HS-27A (cell line): ENCODE results near the gene SLC39A11.

ENCODE experiments used
- DNase-seq: peaks from one replicate; pipeline ENCODE4 v3.0.0-alpha.2; 2012; ENCODE audit warnings: low read depth, missing footprints

SLC39A11 gene

DNA sequence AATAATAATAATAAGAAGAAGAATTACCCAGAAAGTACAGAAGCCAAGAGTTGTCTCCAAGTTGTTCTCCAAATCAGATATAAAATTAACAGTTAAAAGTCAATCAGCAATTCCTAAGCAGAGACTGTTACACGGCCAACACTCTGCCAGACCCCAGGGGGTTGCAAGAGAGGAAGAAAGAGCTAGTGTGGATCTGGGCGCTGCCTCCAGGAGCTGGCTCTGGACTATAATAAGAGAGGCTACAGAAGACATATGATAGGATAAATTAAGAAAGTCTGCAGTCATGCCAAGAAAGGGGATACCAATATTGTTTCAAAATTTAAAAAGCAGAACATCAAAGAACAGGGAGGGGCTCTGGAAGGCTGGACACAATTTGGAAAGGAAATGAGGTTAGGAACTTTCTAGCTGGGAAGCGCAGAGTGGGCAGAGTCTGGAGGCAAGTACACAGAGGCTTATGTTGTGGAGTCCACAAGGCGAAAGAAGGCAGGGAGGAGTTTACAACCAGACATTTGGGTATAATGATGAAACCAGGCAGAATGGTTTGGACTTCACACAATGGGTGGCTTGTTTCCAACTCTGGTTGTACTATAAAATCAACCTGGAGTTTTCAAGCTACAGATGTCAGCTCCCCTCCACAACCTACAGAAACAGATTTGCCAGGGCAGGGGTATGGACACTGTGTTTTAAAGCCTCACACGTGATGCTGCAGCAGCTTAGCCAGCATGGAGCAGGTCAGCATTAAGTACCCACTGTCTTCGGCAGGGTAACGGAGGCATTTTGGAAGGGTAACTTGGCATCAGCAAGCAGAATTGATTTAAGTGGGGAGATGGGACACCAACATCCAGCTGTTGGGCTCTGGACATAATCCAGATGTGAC lies 49.4 kb downstream of the SLC39A11 start:
- no peak for DNase-seq

DNA sequence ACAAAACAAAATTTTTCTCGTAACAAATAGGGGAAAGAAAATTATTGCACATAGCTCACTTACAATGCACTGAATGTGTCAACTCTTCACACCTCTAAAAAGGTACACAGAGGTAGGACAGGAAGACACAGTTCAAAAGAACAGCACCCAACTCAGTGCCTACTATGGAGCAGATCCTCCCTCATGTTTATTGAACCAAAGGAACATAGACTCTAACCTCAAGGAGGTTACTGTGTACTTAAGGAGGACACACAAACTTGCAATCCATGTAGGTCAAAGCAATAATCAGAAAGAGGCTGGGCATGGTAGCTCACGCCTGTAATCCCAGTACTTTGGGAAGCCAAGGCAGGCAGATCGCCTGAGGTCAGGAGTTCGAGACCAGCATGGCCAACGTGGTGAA lies 50.3 kb downstream of the SLC39A11 start:
- no peak for DNase-seq

DNA sequence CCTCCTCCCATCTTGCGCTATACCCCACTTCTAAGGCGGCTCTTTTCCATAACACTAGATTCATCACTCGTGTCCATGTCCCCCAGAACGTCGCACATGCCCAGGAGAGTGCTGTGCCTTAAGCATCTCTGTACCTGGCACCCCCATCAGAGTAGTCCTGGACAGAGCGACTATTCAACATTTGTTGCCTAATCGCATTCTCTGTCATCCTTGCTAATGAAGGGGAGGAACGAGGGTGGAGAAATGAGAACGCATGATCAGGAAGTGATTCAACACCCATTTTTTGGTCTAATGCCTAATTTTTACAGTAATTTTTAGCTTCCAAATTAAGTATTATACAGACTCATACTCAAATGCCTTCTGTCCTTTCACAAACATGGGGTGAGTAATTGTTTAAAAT lies 53.2 kb downstream of the SLC39A11 start:
- DNase-seq: no peak

DNA sequence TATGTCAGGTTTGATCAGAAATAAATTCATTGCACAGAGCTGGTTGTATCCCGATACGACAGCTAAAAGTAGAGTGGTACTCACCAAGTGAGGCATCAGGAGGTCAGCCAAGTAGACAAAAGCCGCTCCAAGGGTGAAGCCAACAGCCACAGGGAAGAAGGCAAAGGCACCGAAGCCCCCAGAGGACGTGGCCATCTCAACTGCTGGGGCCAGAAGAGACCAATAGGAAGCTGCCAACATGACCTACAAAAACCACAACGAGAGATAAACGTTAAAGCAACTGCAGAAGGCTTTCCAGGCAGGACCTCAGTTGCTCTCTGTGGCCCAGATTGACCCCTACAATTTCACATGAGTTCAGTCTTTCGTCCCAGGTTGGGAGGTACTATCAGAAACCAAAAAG lies 61.0 kb downstream of the SLC39A11 start:
- DNase-seq: no peak

DNA sequence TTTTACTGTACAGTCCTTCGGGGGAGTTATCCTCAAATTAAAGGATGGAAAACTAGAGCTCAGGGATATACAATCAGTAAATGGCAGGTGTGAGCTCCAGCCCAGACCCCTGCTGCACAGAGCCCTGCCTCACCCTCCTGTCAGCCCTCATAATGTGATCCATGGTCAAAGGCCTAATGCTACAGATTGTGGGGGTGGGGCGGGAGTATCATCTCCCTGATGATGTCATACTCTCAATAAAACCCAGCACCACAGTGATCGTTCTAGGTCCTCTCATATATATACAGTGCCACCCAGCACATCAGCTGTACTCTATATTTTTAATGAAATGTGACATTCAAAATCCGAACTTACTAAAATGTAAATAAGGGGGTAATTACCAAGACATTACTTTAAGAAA lies 61.5 kb downstream of the SLC39A11 start:
- no peak for DNase-seq

DNA sequence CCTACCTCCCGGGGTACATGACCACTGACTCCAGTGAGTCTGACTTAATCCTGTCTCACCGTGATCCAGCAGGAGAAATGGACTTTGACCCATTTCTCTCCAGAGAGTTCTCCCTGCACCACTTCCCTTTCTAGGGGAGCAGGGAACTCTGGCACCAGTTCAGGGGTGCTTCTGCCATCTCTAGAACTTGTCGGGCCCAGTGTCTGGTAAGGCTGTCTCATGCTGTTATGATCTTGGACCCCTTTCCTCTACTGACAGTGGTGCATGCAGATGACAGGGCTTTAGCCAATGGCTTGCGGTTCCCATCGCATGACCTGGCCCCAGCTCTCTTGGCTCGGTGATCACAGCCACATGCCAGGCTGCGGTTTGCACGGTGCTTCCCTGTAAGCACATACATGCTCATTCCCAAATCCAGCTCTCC lies 62.0 kb downstream of the SLC39A11 start:
- DNase-seq: no peak

DNA sequence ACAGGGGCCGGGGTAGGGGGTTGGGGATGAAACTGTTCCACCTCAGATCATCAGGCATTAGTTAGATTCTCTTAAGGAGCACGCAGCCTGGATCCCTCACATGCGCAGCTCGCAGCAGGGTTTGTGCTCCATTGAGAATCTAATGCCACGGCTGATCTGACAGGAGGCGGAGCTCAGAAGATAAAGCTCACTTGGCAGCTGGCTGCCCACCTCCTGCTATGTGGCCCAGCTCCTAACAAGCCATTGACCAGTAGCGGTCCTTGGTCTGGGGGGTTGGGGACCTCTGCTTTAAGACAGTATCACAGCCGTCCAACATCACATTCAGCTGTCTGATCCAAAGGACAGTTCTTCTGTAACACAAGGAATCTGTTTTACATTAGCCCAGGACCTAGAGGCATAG lies 62.5 kb downstream of the SLC39A11 start:
- no peak for DNase-seq

DNA sequence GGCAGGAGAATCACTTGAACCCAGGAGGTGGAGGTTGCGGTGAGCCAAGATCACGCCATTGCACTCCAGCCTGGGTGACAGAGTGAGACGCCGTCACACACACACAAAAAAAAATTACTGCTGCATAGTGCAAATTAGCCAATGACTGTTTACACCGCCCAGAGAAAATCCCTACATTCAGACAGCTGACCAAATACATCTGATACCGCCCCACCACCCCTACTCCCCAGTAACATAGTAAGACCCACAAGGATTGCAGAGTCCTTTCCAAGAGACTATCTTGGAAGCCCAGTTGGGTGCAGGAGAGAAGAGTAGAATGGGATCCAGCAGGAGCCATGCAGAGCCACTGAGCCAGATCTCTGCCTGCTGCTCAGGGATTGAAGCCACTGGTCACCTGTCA lies 63.5 kb downstream of the SLC39A11 start:
- DNase-seq: no peak

DNA sequence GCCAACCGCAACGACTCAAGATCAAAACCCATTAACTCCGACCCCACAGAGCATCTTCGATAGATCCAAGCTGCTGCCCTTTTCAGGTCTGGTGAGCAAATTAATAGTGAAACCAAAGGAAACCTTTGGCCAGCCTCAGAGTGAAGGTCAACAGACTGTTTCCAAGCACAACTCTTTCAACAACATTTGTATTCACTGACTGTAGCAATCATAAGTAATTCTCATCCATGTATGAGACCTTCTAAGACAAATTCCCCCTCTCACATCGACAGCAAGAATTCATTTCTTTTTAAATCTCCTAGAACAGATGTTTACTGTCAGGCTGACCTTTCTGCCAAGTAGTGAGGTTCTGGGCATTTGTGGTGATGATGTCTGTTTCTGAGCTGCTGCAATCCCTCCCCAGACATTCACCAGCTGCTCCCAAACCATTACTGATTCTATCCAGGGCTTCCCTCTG lies 64.2 kb downstream of the SLC39A11 start:
- no peak for DNase-seq

DNA sequence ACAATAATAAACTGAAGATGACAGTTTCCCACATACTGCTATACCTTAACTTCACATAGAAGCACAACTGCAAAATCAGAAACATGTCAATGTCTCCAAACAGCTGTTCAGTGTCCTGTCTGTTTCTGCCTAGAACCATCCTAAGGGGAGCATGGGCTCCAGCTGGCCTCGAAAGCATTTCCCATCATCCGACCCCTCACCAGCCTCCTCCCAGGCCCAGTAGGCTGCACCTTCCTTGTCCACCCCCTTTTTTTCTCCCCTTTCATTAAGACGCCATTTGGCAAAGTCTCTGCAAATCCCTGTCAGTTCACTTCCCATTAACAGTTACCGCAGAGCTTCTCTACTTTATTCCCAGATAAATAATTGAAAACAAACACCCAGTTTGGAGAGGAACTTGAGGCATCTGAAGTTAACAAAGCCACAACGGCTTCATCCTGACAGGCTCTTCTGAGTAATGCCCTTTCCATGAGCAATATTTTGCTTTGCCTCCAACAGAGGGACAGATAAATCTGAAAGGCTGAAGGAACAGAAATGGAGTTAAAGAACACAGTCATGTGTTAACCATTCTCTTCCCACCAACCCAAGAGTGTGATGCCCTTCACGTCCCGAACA lies 65.3 kb downstream of the SLC39A11 start:
- no peak for DNase-seq

DNA sequence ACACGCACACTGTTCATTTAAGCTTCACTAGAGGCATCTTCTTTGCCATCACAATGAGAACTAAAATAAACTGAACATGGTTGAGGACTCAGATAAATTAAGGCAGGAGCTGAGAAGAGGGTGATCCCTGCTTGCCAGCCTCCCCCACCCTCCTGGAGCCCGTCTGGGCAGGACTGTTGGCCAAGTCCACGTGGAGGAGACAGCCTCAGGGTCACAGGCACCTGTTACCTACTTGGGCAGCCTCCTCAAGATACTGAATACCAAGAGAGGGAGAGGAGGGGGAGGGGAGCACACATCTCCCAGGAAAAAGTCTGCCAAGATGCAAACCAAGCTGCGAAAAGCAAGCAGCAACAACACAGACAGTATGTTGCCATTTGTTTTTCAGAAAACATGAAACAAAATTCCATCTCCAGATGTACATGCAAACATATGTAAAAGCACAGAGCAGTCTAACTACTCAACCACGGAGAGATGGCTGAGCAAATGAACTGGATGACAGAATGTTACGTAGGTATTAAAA lies 67.4 kb downstream of the SLC39A11 start:
- DNase-seq: no peak

DNA sequence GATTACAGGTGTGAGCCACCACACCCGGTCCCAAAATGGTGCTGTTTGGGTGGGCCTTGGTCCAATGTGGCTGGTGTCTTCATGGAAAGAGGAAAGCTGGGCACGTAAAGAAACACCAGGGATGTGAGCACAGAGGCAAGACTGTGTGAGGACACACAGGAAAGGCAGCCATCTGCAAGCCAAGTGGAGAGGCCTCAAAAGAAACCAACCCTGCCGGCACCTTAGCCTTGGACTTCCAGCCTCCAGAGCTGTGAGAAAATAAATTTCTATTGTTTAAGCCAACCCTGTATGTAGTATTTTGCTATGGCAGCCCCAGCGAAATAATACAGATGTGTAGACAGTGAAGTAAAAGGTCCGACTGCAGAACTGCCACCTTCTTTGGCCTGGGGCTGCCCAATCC lies 68.7 kb downstream of the SLC39A11 start:
- DNase-seq: no peak

DNA sequence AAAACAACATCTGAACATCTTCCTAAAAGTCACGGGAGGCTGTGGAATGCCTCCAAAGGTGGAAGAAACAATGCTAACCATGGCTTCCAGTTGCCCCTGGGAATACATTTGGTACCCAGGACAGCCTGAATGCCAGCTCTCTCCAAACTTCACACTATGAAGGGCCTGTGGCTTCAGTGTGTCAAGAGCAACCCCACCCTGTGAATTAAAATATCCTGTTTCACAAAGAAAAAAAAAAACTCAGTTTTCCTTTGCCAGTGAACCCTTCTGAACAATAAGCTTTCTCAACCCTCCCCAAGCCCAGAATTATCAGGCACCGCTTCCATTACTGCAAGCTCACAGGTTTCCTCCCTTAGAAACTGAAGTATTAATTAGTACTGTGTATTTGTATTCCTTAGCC lies 69.8 kb downstream of the SLC39A11 start:
- DNase-seq: no peak

DNA sequence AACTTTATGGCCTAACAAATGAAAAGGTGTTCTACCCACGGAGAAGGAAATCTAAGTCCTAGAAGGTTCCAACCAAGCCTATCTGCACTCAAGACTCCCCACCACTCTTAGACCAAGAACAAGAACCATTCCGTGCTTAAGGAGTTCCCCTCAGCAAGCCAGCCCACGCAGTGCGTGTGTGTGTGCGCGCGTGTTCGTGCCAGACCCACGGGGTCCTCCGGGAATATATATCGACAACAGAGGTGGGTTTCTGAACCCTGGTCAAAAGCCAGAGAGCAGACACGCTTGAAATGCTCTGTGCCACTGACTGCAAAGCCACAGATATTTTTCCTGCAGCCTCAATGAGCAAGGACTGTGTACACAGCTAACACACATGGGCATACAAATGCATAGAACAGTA lies 70.7 kb downstream of the SLC39A11 start:
- DNase-seq: no peak

DNA sequence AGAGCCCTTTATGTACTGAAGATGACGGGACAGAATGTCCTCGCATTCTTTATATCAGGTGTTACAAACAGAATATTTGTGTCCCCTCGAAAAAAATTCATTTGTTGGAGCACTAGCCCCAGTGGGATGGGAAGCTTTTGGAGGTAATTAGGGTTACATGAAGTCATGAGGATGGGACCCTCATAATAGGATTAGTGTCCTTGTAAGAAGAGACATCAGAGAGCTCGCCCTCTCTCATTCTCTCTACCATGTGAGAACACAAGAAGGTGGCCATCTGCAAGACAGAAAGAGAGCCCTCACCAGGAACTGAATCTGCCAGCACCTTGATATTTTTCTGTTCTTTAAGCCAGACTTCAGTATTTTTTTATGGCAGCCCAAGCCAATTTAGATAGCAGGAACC lies 72.4 kb downstream of the SLC39A11 start:
- no peak for DNase-seq

DNA sequence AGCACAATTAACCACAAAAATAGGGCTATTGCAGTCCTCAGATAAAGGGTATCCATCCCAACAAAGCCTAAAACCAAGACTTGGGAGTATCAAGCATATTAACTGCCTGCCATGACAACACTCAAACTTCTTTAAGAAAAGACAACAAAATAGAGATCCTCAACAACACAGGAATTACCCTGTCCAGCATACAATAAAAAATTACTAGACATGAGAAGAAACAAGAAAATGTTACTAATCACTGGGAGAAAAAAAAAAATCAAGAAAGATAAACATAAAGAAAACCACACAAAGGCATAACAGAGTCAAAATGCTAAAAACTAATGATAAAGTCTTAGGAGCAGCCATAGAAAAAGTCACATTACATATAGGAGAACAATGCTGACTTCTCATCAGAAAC lies 73.9 kb downstream of the SLC39A11 start:
- no peak for DNase-seq

DNA sequence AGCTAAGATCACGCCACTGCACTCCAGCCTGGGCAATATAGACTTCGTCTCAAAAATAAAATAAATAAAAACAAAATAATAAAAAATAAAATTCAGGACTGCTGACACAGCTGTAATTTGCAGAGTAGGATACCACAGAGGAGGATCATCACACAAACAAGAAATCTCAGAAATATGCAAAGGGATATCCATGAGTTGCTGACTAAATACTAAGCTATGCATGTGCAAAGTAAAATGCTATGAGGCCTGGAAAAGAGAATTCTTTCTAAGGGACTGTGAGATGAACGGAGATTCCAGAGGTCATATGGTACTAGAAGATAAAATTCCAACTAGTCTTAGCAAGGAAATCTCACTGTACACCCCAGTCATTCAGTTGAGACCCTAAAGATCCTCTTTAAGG lies 74.8 kb downstream of the SLC39A11 start:
- DNase-seq: peak; percentile 59

DNA sequence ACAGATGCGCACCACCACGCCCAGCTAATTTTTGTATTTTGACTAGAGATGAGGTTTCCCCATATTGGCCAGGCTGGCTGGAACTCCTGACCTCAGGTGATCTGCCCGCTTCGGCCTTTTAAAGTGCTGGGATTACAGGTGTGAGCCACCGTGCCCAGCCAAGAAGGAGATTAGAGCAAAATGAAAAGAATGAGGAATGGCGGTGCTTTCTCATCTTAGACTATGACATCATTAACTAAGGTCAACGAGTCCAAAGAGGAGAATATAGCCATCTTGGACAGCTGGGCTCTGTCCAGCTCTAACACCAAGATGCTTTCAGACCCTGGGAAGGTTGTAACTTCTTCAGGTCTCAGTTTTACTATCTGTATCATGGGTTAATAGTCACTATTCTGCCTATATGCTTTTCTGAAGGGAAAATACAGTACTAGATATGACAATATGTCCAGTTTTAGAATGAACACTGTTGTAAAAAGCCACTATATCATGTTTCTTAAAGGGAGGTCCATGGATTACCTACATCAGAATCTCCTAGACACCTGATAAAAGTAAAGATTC lies 76.7 kb downstream of the SLC39A11 start:
- DNase-seq: no peak

DNA sequence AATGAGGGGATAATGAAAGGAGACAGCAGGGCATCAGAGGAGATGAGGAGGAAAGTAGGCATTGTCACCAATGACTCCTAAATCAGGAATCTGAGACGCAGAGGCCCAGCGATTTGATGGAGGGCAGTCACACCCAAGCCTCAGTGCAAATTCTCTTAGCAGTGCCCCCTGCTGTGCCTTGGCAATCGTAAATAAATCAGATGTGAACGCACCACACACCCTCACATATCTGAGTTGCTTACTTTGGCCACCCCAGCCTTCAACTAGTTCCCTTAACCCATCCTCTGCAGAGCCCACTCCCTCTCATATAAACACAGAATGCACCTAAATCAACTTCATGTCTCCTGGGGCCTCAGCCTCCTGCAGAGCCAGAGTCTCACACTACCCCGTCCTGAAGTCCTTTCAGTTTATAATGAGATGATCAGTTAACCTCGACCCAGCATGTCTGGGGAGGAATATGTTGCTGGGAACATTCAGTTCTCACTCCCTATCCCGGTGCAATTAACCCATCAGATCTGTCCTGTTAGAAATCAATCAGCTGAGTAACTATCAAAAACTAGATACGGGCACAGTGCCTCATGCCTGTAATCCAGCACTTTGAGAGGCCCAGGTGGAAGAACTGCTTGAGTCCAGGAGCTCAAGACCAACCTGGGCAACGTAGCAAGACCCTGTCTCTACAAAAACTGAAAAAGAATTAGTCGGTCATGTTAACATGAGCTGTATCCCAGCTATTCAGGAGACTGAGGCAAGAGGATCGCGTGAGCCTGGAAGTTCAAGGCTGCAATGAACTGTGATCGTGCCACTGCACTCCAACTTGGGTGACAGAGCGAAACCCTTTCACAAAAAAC lies 78.4 kb downstream of the SLC39A11 start:
- DNase-seq: peak; percentile 24

DNA sequence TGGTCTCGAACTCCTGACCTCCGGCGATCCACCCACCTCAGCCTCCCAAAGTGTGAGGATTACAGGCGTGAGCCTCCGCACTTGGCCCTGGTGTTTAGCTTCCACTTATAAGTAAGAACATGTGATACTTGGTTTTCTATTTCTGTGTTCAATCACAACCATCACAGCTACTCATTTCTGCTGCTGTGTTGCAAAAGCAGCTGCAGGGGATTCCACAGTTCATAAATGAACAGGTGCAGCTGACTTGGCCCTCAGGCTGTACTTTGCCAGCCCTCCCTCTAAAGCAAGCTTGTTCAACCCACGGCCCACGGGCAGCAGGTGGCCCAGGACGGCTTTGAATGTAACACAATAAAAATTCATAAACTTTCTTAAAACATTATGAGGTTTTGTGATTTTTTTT lies 79.2 kb downstream of the SLC39A11 start:
- no peak for DNase-seq

DNA sequence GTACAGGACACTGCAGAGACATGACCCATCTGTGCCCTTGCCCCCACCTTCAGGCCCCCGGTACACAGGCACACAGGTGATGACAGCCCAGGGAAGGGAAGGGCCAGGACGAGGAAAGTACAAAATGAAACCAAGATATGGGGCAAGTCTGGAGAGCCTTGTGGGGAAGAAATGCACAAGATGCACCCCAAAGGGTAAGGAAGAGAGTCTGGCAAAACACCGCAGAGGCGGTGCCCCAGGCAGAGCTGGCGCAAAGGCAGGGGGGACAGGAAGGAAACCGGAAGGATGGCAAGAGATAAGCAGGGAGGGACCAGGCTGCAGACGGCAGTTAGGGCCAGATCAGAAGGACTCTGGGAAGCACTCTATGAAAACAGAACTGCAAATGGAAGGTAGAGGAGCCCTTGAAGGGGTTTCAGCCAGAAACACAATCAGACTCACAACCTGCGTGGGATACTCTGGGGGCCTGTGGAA lies 81.4 kb downstream of the SLC39A11 start:
- DNase-seq: no peak

DNA sequence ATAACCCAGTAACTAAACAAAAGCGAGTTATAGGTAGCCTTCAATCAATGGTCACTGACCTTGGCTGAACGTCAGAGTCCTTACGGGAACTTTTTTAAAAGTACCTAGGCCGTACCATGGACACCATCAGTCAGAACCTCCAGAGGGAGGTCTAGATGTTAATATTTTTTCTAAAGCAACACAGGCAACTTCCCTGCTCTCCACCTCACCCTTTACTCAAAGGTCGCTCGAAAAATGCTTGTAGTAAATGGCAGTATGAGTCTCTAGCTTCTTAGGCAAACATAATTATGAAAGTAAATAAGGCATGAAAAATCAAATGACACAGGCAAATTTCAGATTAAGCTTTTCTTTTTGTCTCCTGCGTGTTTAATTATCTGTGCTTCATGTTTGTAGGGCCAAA lies 82.1 kb downstream of the SLC39A11 start:
- DNase-seq: no peak
